ENCODE measurements around the gene FNDC3B. TPM values are rescaled to one million over a fixed set of nuclear protein-coding genes. Genes with fewer than 3 reads are reported as not detected.

The FNDC3B gene
- total RNA-seq, 2 experiments from 2014 or later, result 10.6 to 12.0 TPM

DNA sequence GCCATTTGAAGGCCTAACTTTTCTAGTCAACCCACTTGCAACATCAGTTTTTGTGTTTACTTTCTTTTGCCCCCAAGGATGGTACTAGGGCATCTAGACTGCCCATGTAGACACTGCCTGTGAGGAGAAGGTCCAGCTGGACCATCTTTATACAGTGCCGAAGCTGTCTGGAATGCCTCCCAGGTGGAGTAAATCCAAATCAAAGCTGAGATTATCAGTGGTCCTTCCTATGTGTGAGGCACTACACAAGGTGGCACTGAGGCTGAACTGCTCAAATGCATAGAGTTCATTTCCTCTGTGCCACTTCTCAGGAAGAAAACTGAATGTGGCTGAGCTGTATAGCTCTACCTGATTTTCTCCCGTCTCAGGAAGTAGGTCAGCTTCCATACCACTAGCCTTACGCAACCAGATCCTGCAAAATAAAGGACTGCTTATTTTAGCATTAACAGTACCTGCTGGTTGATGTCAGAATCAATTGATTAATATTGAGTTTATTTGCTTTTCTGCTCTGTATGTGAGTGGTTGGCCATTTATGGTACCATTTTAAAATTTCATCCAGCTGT lies 302.8 kb downstream of the FNDC3B start:
- DNase-seq (no peak), ATAC-seq (no peak)
- H3K4me3 Mint-ChIP-seq, result no peak overlapping the region
- CTCF ChIA-PET, result interaction anchor here (0.6 to 4.1 kb wide), 50 partner anchors 8 to 1319 kb away, joined by 3 to 48 read pairs (median 4); no protein-coding TSS in a partner anchor
- peaks cover 12% of the 10 kb centered on the region for H3K36me3 Mint-ChIP-seq (ENCODE audit: low read depth)
- H3K27ac Mint-ChIP-seq, result no peak overlapping the region
- POLR2A ChIA-PET, result no interaction called here
- intact Hi-C loops (cut with micrococcal nuclease), result loop anchor here (10.0 kb wide), 1 partner anchor 307 kb away; the partner anchor contains the start of gene FNDC3B
- no peaks in the 10 kb centered on the region for H3K9me3 Mint-ChIP-seq
- no peaks in the 10 kb centered on the region for H3K27me3 Mint-ChIP-seq
- no peaks in the 10 kb centered on the region for H3K4me1 Mint-ChIP-seq (ENCODE audit: low read depth)
- TF ChIP-seq, protein P1, sequence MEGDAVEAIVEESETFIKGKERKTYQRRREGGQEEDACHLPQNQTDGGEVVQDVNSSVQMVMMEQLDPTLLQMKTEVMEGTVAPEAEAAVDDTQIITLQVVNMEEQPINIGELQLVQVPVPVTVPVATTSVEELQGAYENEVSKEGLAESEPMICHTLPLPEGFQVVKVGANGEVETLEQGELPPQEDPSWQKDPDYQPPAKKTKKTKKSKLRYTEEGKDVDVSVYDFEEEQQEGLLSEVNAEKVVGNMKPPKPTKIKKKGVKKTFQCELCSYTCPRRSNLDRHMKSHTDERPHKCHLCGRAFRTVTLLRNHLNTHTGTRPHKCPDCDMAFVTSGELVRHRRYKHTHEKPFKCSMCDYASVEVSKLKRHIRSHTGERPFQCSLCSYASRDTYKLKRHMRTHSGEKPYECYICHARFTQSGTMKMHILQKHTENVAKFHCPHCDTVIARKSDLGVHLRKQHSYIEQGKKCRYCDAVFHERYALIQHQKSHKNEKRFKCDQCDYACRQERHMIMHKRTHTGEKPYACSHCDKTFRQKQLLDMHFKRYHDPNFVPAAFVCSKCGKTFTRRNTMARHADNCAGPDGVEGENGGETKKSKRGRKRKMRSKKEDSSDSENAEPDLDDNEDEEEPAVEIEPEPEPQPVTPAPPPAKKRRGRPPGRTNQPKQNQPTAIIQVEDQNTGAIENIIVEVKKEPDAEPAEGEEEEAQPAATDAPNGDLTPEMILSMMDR (IDR thresholded peaks at IDR 0.05), result no peak

GRCh38 chr3:172343117-172343516 lies 303.7 kb downstream of the FNDC3B start:
- H3K4me3 Mint-ChIP-seq, result no peak overlapping the region

DNA sequence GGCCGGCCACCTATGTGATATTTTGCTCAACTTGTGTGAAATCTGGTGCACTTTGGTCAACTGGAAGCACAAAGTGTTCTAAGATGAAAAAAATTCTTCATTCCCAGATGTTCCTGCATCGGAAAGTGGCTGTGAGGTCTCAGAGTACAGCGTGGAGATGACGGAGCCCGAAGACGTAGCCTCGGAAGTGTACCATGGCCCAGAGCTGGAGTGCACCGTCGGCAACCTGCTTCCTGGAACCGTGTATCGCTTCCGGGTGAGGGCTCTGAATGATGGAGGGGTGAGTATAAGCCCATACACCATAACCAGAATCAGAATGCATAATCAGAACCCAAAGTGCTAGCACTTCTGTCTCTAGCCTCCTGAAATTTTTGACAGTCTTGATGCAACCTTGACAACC lies 304.6 kb downstream of the FNDC3B start:
- Mint-ChIP-seq H3K9me3 (no peaks in the 10 kb centered on the region), H3K27ac (no peak overlapping the region), H3K4me1 (ENCODE audit: low read depth) (no peaks in the 10 kb centered on the region), H3K4me3 (no peak overlapping the region), H3K36me3 (ENCODE audit: low read depth) (peaks cover 14% of the 10 kb centered on the region), H3K27me3 (no peaks in the 10 kb centered on the region)
- intact Hi-C loops (cut with micrococcal nuclease), result loop anchor here (10.0 kb wide), 1 partner anchor 309 kb away; the partner anchor contains the start of gene FNDC3B
- ChIA-PET CTCF (interaction anchor here (0.7 to 4.1 kb wide), 3 partner anchors 12 to 23 kb away, joined by 3 to 48 read pairs (median 3); no protein-coding TSS in a partner anchor), POLR2A (no interaction called here)
- ATAC-seq (no peak), DNase-seq (no peak)
- TF ChIP-seq, protein P1 (IDR thresholded peaks at IDR 0.05), result no peak

More at GRCh38 chr3:172343117-172343516, 303.7 kb downstream of the FNDC3B start:
- TF ChIP-seq, protein P1 (IDR thresholded peaks at IDR 0.05), result no peak
- ATAC-seq, result no peak
- no peaks in the 10 kb centered on the region for H3K4me1 Mint-ChIP-seq (ENCODE audit: low read depth)
- no peaks in the 10 kb centered on the region for H3K9me3 Mint-ChIP-seq
- intact Hi-C loops (cut with micrococcal nuclease), result loop anchor here (10.0 kb wide), 1 partner anchor 308 kb away; the partner anchor contains the start of gene FNDC3B
- H3K36me3 Mint-ChIP-seq (ENCODE audit: low read depth), result peaks cover 14% of the 10 kb centered on the region
- H3K27ac Mint-ChIP-seq, result no peak overlapping the region
- POLR2A ChIA-PET, result no interaction called here
- H3K27me3 Mint-ChIP-seq, result no peaks in the 10 kb centered on the region
- CTCF ChIA-PET, result interaction anchor here (1.5 to 4.1 kb wide), 5 partner anchors 11 to 726 kb away, joined by 3 to 48 read pairs (median 16); no protein-coding TSS in a partner anchor
- DNase-seq, result no peak

- Mint-ChIP-seq H3K9me3 (no peaks in the 10 kb centered on the region), H3K4me3 (no peak overlapping the region), H3K4me1 (ENCODE audit: low read depth) (no peaks in the 10 kb centered on the region), H3K36me3 (ENCODE audit: low read depth) (peaks cover 14% of the 10 kb centered on the region), H3K27me3 (no peaks in the 10 kb centered on the region), H3K27ac (no peak overlapping the region)
- no peak for DNase-seq
- ChIA-PET POLR2A (no interaction called here), CTCF (no interaction called here)
- intact Hi-C loops (cut with micrococcal nuclease), result loop anchor here (10.0 kb wide), 1 partner anchor 311 kb away; the partner anchor contains the start of gene FNDC3B
- TF ChIP-seq, protein P1 (IDR thresholded peaks at IDR 0.05), result no peak
- no peak for ATAC-seq
These were observed 306.8 kb downstream of the FNDC3B start for GRCh38 chr3:172346161-172346560.

Data from activated CD8-positive, alpha-beta T cell treated with anti-CD3 and anti-CD28 coated beads for 36 hours (primary cell).